ENCODE measurements around the gene OR10H2. TPM values are rescaled to one million over a fixed set of nuclear protein-coding genes. Genes with fewer than 3 reads are reported as not detected.
"Not testable (repeated sequence)": the region's sequence is repeated elsewhere in the genome, so short reads cannot be mapped to it uniquely, and the experiment has no call there.

Gene OR10H2
- polyA plus RNA-seq, 4 donors = not detected

DNA sequence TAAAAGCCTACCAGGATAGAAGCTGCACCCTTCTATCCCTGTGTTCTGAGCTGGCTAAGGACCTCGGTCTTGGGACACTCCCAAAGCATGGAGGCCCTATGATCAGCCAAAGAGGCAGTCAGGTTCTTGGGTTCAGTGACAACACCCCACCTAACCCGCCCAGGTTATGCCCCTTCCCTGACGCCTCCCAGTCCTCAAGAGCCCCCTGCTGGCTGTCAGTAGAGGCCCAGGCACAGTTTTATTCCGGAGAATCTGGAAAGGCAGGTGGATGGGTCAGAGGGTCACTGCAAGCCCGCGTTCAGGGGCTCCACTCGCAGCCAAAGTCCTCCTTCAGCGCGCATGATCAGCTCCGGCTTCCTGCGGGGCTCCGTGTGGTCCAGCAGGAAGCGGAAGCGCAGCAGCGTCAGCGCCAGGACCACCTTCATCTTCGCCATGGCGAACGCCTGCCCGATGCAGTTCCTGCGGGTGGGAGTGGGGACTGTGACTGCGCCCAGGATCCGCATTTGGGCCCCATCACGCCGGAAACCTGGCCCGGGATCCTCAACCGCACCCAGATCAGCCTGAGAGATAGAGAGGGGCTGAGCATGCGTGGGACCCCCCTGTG, 32.2 kb downstream of the OR10H2 start:
- DNase-seq (ENCODE audit: low read depth in 4 of 4, low spot score in 3 of 4) = no peak

- no peak for DNase-seq (ENCODE audit: low read depth in 4 of 4, low spot score in 3 of 4)
Observed at GRCh38 chr19:15769586-15769985, 41.8 kb downstream of the OR10H2 start.

DNA sequence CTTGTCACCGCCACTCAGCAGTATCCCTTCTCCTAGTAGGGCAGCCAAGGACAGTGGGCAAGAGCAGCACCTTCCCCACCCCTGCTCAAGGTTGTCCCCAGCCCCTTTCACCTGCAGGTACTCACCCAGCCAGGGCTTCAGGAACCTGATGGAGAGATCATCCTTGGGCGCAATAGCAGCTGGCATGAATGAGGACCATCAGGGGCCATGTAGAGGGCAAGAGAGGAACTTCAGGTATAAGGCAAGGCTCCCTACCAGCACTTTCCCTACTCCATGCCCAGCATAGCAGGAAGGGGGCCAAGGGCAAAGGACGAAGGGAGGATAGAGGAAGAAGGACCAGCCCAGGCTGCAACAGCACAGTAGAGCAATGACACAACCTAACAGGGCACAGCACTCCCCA, 46.3 kb downstream of the OR10H2 start:
- DNase-seq (ENCODE audit: low read depth in 4 of 4, low spot score in 3 of 4) = not testable (repeated sequence)

- no peak for DNase-seq (ENCODE audit: low read depth in 4 of 4, low spot score in 3 of 4)
Observed at GRCh38 chr19:15775249-15775648, 47.4 kb downstream of the OR10H2 start.

DNA sequence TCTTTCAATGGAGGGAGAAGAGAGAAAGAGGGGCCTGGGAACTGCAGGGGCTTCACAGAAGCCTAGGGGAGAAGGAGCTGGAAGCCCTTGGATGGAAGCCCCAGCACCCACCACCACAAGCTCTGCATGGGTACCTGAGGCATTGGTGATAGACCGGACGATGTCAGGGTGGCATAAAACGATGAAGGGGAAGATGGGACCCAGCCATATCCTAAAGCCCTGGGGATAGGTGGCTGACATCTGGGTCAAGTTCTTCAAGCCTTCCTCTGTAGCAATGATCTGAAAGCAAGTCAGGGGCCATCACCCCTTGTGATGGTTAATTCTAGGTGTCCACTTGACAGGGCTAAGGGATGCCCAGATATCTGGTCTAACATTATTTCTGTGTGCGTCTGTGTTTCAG, 48.4 kb downstream of the OR10H2 start:
- DNase-seq (ENCODE audit: low read depth in 4 of 4, low spot score in 3 of 4) = no peak

DNA sequence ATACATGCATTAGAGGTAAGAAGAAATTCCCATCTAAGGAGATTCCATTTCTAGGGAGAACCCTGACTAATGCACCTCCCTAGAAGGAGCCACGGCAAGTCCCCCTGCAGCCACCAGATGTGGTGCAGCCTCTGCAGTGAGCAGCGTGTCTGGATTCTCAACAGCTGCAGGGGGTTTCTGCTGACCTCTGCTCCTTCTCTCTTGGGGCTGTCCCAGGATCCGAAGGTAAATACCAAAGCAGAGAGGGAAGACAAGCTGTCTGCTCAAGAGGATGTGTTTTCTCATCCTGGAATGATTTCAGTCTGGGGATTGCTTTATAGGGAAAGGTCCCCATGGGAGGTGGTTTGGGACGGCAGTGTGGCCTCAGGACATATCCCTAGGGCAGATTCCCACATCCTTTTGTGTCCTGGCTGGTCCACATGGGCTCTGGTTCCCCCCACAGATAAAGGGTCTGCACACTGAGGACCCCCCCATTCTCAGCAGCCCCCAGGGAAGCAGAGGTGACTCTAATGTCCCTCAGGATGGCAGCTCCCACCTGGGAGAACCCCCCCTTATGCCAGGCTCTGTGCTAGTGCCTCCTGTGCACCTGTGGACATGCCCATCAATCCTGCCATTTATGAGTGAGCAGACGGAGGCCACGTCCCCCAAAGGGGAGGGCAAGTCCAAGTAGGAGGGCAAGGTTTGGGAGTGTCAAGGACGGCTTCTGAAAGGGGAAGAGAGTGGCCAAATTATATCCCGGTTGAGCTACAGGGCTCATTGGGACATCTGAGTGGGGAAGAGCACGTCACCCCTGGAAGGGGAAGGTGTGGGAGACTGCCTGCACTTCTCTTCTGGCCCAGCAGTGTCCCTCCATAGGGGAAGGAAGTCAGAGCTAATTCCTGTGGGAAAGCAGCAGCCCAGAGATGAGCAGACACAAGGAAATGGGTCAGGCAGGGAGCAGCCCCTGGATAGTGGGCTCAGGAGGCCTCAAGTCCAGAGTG, 49.5 kb downstream of the OR10H2 start:
- no peak for DNase-seq (ENCODE audit: low read depth in 4 of 4, low spot score in 3 of 4)

Other genes with a start within 250 kb of the OR10H2 start
- under 1 TPM in 1 of 4 donors, not detected in 3; 0.10 TPM for gene PGLYRP2, start 248.5 kb upstream of the OR10H2 start, polyA plus RNA-seq (ENCODE audit: insufficient read length in 4 of 4)
- 1 to 10 TPM in 1 of 4 donors, under 1 TPM in 2, not detected in 1; 0.19 to 1.1 (median 0.66) TPM for gene CYP4F22, start 219.5 kb upstream of the OR10H2 start, polyA plus RNA-seq (ENCODE audit: insufficient read length in 4 of 4)
- under 1 TPM in 1 of 4 donors, not detected in 3; 0.01 TPM for gene CYP4F8, start 112.8 kb upstream of the OR10H2 start, polyA plus RNA-seq (ENCODE audit: insufficient read length in 4 of 4)
- gene CYP4F3, start 87.1 kb upstream of the OR10H2 start, polyA plus RNA-seq (ENCODE audit: insufficient read length in 4 of 4) = under 1 TPM; 0.19 to 0.81 (median 0.33) TPM
- 1 to 10 TPM in 2 of 4 donors, under 1 TPM in 2; 0.15 to 2.3 (median 0.94) TPM for gene CYP4F12, start 54.9 kb upstream of the OR10H2 start, polyA plus RNA-seq (ENCODE audit: insufficient read length in 4 of 4)
- gene OR10H3, start 10.0 kb downstream of the OR10H2 start, polyA plus RNA-seq (ENCODE audit: insufficient read length in 4 of 4) = not detected
- gene OR10H5, start 59.6 kb downstream of the OR10H2 start, polyA plus RNA-seq (ENCODE audit: insufficient read length in 4 of 4) = under 1 TPM in 3 of 4 donors, not detected in 1; 0.04 to 0.06 (median 0.05) TPM
- under 1 TPM in 3 of 4 donors, not detected in 1; 0.04 to 0.06 (median 0.06) TPM for gene OR10H1, start 87.6 kb downstream of the OR10H2 start, polyA plus RNA-seq (ENCODE audit: insufficient read length in 4 of 4)
- gene CYP4F2, start 170.1 kb downstream of the OR10H2 start, polyA plus RNA-seq (ENCODE audit: insufficient read length in 4 of 4) = under 1 TPM in 2 of 4 donors, not detected in 2; 0.19 to 0.30 TPM
- 1 to 10 TPM in 1 of 4 donors, under 1 TPM in 1, not detected in 2; 0.41 to 1.1 TPM for gene CYP4F11, start 206.5 kb downstream of the OR10H2 start, polyA plus RNA-seq (ENCODE audit: insufficient read length in 4 of 4)
- gene OR10H4, start 221.0 kb downstream of the OR10H2 start, polyA plus RNA-seq (ENCODE audit: insufficient read length in 4 of 4) = not detected